GM18868 (cell line): Measurements from ENCODE around the gene IFI44L.

Experiments used
- ATAC-seq: cut with Tn5 transposase; IDR thresholded peaks from one replicate; pipeline ENCODE4 v1.9.1; 2021; ENCODE audit warnings: mild to moderate bottlenecking, moderate library complexity; ENCODE audit not compliant: unreplicated experiment

IFI44L gene

DNA sequence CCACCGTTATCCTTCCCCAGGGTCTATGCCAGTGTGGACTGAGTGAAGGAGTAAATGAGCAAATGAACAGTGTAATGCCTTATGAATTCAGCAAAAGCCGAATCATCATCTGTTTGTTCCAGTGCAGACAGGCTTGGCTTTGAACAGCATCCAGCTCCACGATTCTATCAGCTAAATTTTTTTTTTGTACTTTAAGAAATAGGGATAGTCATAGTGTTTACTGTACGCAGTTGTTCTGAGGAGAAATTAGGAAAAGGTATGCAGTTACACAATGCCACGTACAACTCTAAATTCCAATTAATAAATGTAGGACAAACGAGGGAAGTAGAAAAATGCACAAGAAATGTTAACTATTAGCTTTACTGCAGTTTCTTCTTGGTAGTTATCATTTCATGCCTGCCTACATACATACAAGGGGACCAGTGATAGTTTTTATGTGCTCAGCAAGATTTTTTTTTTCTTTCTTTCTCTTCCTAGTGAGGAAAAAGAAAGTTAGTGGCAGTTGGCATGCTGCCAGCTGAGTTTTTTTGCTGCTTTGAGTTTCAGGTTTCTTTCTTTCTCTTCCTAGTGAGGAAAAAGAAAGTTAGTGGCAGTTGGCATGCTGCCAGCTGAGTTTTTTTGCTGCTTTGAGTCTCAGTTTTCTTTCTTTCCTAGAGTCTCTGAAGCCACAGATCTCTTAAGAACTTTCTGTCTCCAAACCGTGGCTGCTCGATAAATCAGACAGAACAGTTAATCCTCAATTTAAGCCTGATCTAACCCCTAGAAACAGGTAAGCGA, at the start of gene IFI44L:
TSS of gene IFI44L (plus strand) at position 646 of the 777 bp plus-strand sequence. CDS start 7,468 bp downstream, outside the sequence.
- ATAC-seq = peak; percentile 29

DNA sequence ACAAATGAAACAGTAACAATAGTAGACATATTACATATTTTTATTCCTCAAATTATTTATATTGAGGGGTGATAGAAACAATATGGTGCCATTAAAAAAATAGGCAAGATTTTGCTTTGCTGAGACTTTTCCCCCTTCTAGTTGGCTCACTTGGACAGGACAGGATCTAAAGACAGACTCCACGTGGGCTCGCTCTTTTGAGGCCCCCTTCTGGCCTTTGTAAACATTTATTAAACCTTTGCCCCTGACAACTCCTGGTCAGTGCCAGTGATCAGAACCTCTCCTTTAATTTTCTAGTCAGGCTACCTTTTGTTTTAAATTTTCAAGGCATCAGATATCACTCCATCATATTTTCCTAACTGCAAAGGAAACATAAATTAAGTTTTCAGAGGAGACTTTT, 49.7 kb upstream of the IFI44L start:
- ATAC-seq = no peak

DNA sequence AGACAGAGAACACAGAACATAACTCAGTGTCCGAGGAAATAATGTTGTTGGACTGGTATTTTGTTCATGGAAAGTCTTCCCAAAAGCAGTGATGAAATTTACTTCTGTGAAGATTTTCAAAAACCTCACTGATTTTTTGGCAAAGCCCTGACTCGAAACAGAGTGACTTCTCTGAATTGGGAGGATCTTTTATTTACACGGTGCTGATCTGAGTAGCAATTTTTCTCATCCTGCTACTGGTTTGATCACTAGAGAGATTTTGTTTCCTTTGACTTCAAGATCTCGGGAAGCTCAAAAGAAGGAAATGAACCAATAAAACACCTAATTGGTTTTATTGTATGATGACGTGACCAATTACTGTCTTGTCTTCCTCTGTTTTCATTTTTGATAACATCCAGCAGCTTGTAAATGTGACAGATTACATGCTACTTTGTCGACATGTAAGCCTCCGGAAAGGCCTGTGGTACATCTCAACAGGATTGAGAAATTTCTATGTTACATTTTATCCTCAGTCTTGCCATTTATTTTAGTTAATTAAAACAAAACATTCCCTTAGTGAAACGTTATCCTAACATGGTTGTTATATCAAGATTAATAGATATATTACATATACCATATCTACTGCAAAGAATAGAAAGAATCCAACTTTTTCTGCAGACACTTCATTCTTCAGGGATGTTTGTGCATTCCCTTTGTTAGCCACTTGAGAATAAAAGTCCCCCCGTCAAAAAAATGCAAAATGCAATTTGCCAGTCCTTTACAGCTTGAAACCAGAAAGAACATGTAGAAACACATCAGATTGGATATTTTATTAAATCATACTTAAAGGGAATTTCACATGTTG, 42.8 kb upstream of the IFI44L start:
- no peak for ATAC-seq

DNA sequence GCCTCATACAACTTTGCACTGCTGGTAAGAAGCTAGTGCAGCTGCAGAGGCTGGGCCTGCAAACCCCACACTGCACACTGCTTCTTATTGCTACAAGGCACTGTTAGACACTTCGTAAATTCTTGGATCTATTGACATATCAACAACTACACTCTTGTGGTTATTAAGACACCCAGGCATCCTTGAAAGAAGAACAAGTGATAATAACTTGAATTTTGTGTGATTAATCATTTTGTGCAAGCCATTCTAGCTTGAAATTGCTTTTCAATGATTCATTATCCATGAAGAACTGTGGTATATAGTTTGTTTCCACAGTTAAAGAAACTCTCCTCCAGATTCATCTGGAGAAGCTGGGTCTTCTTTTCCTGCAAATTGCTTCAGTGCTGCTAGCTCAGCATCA, 33.7 kb upstream of the IFI44L start:
- ATAC-seq = no peak

DNA sequence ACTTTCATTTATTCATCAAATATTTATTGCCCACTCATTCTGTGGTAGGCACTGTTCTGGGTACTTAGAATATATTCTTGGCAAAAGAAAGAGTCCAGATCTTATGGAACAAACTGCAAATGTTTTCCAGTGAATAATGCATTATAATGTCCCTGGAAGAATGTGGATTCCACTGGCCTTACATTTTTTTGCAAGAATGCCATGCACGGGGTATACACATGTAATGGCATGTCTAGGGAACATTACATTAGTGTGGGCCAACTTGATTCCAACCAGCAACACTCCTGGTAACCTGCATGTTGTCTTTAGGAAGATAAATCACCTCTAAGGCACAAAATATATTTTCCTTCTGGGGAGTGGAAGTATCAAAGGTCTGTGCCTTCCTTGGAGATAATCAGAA, 33.0 kb upstream of the IFI44L start:
- ATAC-seq = no peak

DNA sequence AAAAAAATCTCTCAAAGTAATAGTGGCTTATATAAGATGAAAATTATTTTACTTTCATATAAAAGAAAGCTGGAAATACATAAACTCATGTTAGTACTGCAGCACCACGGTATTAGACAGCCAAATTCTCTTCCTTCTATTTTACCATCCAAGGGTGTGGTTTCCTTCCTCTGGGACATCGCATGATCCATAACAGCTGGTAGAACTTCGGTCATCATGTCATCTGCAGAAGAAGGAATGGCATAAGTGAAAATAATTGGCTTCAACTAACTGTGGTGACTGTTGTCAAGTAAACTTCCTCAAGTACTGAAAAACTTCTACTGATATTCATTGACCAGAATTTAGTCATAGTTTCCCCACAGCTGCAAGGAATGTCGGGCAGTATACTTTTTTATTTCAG, 28.3 kb upstream of the IFI44L start:
- no peak for ATAC-seq

DNA sequence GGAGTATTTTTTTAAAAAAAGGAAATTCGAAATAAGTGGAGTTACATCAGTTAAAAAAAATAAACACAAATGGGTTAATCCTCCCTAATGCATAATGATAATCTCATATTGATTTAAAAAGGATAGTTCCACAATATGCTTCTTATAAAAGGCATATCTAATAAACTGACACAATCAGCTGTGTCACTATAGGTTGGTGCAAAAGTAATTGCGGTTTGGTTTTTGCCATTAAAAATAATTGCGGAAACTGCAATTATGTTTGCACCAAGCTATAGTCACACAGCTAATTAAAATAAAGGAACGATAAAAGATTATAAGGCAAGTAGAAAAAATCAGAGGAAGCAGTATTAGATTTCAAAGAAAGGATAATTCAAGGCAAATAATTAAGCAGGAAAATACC, 21.0 kb upstream of the IFI44L start:
- no peak for ATAC-seq

DNA sequence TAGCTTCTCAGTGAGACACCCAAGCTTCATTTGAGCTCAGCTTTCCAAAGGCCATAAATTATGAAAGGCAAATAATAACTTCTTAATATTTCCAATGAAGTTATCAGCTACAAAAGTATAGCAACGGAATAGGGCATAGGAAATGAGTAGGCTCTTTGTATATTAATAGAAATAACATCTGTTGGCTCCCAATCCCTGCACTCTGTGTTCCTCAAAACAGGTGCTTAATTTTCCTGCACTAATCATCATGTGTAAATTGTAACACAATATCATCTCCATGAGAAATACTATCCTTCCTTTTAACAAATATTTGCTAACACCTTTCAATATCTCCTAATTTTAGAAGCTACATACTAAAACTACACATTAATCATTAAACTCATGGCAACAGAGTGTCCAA, 19.2 kb upstream of the IFI44L start:
- no peak for ATAC-seq

DNA sequence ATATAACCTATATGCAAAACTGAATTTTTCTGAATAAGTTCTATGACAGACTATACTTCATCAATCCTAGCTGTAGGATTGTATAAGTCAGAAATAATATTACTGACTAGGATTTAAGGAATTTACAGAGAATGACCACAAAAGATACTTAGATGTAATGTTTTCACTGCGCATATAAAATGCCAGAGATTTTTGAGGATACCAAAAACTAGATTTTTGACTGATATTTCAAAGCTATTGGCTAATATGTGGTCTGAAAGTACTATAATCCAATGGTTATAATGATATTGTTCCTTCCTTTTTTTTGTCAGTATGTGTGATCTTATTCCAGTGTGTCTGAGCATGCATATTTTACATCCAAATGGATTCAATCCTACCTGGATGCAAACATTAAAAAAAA, 17.0 kb upstream of the IFI44L start:
- ATAC-seq = no peak

DNA sequence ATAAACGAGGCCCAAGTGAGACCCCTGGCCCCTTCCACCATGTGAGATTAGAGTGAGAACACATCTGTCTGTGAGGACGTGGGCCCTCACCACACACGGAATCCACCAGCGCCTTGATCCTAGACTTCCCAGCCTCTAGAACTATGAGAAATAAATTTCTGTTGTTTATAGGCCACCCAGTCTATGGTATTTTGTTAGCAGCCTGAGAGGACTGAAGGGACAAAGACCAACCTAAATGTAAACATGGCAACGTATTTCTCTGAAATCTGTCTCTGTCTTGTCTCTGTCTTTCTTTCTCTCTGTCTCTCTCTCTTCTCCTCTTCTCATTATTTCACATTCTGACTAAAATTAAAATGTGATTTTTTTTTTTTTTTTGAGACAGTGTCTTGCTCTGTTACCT, 15.6 kb upstream of the IFI44L start:
- no peak for ATAC-seq

DNA sequence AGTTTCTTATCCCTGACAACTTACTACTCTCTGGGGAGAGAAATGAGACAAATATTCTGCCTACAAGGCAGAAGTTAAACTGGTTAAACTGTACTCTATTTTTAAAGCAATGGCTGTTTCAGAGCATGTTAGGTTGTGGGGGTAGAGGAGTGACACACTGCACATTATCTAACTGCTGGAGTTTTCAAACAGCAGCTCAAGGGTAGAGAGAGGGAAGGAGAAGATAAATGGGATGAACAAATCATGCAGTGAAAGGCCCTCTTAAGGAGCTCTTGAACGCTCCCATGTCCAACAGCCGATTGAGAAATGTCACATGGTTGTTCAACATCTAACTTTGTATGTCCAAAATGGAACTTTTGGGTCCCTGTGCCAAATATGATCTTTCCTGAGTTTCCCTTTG, 14.0 kb upstream of the IFI44L start:
- no peak for ATAC-seq

DNA sequence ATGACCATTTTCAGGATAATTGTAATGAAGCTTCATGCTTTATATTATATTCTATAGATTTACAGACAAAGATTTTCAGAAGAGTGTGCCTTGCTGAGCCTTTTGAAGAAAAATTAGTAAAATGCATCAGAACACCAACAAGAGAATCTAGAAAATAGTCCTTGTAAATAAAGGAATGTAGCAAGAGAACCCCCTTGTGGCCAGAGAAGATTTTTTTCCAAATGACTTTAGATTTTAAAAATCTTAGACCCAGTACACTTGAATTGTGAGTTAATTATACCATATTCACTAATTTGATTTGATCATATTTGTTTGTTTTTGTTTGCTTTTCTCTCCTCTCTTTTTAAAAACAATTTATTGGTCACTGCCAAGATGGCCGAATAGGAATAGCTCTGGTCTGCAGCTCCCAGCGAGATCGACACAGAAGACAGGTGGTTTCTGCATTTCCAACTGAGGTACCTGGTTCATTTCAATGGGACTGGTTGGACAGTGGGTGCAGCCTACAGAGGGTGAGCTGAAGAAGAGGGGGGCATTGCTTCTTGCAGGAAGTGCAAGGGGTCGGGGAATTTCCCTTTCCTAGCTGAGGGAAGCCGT, 12.8 kb upstream of the IFI44L start:
- peak; percentile 62 for ATAC-seq

DNA sequence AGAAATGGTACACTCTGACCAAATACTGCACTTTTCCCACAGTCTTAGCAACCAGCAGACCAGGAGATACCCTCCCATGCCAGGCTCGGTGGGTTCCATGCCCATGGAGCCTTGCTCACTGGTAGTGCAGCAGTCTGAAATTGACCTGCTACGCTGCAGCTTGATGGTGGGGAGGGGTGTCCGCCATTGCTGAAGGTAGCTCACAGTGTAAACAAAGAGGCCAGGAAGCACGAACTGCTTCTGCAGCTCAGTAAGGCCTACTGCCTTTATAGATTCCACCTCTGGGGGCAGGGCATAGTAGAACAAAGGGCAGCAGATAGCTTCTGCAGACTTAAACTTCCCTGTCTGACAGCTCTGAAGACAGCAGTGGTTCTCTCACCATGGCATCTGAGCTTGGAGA, 12.3 kb upstream of the IFI44L start:
- peak; percentile 34 for ATAC-seq

DNA sequence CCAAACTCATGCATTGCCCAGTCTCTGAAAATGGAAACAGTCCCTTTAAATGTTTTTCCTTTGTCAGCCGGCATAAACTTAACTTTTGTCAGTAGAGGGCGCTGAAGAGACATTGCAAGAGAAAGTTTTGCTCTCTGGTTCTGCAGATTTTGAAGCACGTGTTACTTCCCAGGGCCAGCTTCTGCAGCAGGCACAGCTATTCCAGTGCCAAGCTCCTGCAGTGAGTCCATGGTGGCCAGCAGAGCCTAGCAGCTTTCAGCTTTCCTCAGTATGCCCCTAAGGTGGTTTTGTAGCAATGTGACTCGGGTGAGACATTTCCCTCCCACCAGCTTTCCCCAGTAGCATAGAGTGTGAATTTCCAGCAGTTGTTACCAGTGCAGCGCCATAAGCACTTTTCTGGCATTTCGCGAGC, 2.6 kb upstream of the IFI44L start:
- ATAC-seq = peak; percentile 58

DNA sequence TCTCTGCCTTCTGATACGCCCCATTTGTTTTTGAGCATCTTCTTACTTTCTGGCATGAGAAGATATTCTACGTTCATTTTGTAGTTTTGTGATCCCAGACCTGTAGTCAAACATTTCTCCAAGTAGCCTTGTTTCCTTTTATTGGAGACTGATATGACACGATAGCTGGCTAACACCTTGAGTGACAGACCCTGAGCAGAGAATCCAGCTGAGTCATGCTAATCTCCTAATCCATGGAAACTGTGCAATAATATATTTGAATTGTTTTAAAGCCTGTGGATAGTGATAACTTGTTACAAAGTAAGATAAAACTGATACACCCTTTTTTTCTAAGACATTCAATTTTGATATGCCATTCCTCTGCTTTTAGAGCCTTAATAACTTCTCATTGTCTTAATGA, 1.2 kb upstream of the IFI44L start:
- no peak for ATAC-seq

DNA sequence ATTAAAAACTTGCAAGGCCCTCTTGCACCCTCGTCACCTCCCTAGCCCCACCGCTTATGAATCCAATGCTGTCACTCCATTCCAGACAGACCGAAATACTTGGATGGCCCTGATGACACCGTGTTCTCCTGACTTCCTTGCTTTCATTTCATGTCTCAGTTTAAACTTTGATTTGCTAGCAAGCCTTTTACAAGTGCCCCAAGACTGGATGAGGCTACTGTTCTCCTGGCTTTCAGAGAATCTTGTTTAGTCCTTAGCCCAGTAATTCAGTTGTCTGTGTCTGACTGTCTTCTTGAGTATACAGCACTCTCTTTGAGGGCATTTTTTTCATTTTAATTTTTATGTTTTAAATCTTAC, 824 bp upstream of the IFI44L start:
- peak; percentile 20 for ATAC-seq

DNA sequence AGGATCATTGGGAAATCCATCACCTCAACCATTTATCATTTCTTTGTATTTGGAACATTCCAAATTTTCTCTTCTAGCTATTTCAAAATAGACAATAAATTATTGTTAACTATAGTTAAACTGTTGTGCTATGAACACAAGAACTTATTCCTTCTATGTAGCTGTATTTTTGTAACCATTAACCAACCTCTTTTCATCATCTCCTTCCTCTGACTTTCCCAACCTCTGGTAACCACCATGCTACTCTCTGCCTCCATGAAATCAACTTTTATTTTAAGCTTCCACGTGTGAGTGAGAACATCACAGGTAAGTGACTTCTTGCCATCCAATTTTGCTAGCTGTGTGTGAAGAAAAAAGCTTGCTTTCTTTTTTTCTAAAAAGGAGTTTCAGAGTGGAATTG, 418 bp downstream of the IFI44L start:
- no peak for ATAC-seq

DNA sequence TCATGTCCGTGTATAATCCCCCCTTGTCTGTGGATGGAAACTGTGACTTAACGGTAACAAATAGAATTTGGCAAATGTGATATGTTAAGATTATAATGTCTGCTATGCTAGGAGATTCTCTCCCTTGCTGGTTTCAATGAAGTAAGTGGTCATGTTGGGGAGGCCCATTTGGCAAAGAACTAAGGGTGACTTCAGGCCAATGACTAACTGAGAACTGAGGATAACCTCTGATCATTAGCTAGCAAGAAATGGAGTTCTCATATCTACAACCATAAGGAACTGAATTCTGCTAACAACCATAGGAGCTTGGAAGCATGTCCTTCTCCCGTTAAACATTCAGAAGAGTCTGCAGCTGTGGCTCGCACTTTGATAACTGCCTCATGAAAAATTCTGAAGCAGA, 2.3 kb downstream of the IFI44L start:
- peak; percentile 24 for ATAC-seq

DNA sequence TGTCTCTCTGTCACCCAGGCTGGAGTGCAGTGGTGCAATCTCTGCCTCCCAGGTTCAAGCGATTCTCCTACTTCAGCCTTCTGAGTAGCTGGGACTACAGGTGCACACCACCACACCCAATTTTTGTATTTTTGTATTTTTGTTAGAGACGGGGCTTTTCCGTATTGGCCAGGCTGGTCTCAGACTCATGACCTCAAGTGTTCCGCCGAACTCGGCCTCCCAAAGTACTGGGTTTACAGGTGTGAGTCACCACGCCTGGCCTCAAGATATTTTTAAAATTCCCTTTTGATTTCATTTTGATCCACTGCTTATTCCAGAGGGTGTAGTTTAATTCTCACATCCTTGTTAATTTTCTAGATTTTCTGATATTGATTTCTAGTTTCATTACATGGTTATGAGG, 3.8 kb downstream of the IFI44L start:
- no peak for ATAC-seq

DNA sequence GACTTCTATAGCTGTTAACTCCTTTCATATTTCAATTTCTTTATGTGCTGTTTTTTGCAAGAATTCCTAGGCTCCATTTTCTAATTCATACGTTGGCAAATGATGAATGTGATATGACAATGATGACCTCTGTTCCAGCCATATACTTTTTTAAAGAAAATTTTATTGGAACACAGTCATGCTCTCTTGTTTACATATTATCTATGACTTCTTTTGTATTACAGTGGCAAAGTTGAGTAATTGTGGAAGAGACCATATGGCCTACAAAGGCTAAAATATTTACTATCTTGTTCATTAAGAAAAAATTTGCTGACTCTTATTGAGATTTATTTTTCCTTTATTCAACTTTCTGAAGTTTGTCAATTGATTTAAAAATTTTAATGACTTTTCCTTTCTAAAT, 7.1 kb downstream of the IFI44L start:
- ATAC-seq = no peak

DNA sequence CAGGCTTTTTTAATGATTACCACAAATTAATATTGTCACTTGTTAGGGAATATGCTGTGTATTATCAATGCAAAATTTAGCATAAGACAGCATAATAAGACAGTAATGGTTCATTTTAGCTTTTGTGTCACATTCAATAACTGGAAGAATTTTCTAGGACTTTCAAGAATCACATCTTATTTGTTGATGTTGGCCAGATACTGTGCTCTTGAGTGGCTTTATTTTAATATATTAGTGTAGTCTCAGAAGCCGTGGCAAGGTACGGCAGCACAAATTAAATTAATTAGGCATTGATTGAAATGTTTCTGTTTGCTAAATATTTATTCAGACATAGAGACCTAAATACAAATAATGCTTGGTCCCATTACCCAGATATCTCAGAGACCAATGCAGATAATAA, 10.4 kb downstream of the IFI44L start:
- ATAC-seq = no peak

DNA sequence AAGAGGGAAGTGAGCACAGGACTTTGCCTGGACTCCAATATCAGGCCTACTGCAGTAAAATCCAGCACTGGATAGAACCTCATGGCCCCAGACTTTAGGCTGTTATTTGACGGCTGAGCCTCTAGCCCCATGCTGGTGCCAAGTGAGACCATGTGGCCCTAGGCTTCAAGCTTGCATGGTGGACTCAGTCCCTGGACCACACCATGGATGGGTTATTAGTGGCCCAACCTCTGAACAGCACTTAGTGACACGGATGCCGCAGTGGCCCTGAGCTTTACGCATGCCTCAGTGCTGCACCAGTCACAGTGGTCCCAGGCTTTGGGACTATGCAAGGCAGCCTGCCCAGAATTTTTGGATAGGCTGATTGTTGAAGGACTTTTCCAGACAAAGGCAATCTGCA, 13.0 kb downstream of the IFI44L start:
- no peak for ATAC-seq
